Kidney tubule cell (primary cell): ENCODE data around the gene LRP1.

Experiments used
- DNase-seq: peaks from one replicate; pipeline ENCODE4 v3.0.0-alpha.2; 2018; ENCODE audit warnings: low spot score

LRP1 gene

DNA sequence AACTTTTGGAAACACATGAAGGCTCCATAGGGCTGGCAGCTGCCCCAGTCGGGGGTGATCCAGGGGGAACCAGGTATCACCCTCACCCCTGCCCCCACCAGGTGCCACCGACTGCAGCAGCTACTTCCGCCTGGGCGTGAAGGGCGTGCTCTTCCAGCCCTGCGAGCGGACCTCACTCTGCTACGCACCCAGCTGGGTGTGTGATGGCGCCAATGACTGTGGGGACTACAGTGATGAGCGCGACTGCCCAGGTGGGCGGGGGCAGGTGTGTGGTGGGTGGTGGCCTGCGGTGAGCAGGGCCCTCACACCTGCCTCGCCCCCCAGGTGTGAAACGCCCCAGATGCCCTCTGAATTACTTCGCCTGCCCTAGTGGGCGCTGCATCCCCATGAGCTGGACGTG, 66.0 kb downstream of the LRP1 start:
- no peak for DNase-seq

DNA sequence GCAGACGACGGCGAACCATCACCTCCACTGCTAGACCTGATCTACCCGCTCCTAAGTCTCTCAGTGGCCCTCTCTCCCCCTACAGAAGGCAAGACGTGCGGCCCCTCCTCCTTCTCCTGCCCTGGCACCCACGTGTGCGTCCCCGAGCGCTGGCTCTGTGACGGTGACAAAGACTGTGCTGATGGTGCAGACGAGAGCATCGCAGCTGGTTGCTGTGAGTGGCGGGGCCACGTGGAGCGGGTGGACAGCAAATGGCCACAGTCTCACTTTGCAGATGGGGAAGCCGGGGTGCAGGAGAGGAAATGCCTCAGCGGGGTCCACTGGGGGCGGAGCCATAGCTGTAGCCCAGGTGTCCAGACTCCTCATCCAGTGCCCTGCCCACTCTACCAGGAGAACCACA, 66.9 kb downstream of the LRP1 start:
- no peak for DNase-seq

DNA sequence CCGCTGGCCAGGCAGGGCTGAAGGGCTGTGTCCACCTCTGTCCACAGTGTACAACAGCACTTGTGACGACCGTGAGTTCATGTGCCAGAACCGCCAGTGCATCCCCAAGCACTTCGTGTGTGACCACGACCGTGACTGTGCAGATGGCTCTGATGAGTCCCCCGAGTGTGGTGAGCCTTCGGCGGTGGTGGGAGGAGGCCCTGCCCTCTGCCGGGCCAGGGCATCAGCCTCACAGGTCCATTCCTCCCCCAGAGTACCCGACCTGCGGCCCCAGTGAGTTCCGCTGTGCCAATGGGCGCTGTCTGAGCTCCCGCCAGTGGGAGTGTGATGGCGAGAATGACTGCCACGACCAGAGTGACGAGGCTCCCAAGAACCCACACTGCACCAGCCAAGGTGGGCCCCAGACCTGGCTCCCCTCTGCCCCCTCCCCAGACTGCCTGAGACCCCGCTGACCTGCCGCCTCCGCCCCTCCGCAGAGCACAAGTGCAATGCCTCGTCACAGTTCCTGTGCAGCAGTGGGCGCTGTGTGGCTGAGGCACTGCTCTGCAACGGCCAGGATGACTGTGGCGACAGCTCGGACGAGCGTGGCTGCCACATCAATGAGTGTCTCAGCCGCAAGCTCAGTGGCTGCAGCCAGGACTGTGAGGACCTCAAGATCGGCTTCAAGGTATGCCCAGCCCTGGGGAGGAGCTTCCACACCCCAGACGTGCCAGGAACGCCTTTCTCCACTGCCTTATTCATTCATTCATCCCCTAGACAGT, 67.5 kb downstream of the LRP1 start:
- no peak for DNase-seq

DNA sequence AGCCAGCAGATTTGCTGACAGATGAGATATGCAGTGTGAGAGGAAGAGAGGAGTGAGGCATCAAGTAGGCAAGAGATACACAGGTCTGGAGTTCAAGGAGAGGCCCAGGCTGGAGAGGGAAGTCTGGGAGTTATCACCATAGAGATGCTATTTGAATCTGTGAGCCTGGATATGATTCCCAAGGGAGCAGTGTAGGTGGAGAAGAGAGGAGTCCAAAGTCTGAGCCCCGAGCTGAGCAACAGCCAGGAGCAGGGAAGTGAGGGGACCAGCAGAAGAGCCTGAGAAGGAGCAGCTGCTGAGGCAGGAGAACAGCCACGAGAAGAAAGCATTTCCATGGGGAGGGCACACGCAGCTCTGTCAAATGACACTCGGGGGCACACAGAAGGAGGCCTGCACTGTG, 68.2 kb downstream of the LRP1 start:
- no peak for DNase-seq

DNA sequence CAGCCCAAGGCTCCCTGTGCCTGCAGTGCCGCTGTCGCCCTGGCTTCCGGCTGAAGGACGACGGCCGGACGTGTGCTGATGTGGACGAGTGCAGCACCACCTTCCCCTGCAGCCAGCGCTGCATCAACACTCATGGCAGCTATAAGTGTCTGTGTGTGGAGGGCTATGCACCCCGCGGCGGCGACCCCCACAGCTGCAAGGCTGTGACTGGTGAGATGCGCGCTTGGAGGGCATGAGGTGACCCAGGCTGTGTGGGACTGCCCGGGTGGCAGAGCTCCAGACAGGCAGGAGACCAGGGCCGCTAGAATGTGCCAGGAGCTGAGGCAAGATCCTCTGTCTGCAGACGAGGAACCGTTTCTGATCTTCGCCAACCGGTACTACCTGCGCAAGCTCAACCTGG, 68.7 kb downstream of the LRP1 start:
- DNase-seq, result no peak

DNA sequence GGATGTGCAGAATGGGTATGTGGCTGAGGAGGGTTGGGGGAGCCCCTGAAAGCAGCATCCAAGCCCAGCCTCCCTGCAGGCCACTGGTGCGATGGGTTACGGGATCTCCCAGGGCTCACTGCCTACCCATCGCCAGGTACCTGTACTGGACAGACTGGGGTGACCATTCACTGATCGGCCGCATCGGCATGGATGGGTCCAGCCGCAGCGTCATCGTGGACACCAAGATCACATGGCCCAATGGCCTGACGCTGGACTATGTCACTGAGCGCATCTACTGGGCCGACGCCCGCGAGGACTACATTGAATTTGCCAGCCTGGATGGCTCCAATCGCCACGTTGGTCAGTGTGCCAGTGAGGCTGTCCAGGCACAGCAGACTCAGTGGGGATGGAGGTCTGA, 70.0 kb downstream of the LRP1 start:
- DNase-seq, result no peak

DNA sequence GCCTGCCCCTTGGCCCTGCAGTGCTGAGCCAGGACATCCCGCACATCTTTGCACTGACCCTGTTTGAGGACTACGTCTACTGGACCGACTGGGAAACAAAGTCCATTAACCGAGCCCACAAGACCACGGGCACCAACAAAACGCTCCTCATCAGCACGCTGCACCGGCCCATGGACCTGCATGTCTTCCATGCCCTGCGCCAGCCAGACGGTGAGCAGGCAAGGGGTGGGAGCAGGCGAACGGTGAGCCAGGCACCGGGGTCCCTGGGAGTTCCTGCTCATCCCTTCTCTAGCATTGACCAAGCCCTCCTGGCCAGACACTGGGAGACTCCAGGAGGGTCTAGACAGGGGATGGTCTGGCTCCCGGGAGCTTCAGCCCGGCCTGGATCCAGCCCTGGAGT, 70.9 kb downstream of the LRP1 start:
- DNase-seq, result no peak

DNA sequence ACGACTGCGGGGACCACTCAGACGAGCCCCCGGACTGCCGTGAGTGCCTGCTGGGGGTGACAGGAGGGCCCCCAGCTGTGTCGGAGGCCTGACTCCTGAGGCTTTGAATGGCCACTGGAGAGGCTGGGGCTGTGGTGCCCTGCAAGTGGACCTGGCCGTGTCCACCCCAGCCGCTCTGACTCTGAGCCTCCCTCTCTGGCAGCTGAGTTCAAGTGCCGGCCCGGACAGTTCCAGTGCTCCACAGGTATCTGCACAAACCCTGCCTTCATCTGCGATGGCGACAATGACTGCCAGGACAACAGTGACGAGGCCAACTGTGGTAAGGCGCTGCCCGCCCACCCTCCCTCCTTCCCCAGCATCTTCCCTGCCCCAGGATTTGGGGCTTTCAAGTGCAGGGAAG, 72.2 kb downstream of the LRP1 start:
- DNase-seq, result no peak

DNA sequence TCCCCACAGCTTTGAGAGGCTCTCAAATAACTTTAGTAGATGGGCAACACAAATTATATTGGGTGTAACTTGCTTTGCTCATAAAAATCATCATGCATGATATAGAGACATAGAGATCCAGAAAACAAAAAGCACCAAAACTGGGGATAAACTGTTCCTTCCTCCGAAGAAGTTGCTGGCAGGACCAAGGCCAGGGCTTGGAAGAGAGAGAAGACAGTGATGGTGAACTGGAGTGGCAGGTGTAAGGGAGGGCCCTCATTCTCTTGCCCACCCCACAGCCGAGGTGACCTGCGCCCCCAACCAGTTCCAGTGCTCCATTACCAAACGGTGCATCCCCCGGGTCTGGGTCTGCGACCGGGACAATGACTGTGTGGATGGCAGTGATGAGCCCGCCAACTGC, 72.9 kb downstream of the LRP1 start:
- no peak for DNase-seq

DNA sequence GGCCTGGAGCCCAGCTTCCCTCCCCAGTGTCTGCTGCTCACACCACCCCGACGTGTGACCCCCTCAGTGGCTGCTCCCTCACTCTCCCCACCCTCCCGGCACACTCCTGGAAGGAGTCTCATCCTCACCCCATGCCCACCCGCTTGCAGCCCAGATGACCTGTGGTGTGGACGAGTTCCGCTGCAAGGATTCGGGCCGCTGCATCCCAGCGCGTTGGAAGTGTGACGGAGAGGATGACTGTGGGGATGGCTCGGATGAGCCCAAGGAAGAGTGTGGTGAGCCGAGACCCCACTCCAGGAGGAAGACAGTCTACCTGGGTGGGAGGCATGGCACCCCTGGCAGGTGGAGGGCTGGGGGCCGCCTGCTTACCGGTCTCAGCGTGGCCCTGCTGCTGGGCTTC, 73.3 kb downstream of the LRP1 start:
- DNase-seq, result no peak

DNA sequence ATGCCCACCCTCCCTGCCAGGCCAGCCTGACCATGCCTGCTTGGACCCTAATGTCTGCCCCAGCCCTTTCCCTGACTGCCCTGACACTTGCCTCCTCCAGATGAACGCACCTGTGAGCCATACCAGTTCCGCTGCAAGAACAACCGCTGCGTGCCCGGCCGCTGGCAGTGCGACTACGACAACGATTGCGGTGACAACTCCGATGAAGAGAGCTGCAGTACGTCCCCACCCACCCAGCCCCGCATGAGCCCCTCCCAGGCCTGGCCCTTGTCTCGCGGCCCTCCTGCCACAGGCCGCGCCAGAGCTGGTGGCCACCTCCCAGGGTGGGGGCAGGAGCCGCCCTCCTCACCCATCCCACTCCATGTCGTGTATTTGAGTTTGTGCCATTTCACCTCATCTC, 74.0 kb downstream of the LRP1 start:
- no peak for DNase-seq

DNA sequence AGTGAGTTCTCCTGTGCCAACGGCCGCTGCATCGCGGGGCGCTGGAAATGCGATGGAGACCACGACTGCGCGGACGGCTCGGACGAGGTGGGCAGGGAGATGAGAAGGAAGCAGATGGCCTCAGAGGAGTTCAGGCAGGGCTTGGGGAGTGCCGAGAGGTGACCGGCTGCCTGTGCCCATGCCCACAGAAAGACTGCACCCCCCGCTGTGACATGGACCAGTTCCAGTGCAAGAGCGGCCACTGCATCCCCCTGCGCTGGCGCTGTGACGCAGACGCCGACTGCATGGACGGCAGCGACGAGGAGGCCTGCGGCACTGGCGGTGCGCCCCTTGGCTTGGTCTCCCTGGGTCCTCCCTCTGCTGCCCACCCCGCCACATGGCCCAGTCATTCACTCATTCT, 74.9 kb downstream of the LRP1 start:
- DNase-seq, result no peak

DNA sequence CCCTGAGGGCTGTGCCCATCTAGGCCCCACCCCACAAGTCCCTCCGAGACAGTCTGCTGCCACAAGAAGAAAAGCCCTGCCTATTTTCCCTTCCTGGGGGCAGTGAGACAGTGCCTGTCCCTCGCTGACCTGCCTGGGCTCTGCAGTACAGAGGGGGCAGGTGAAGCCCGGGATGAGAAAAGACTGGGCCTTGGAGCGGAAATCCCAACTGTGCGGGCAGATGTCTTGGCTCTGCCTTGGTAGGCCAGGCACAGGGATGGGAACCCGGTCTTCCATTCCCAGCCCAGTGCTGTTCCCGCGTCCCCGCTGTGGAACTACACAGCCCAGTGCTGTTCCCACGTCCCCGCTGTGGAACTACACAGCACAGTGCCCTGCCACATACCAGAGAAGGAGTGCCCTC, 75.5 kb downstream of the LRP1 start:
- DNase-seq, result no peak

DNA sequence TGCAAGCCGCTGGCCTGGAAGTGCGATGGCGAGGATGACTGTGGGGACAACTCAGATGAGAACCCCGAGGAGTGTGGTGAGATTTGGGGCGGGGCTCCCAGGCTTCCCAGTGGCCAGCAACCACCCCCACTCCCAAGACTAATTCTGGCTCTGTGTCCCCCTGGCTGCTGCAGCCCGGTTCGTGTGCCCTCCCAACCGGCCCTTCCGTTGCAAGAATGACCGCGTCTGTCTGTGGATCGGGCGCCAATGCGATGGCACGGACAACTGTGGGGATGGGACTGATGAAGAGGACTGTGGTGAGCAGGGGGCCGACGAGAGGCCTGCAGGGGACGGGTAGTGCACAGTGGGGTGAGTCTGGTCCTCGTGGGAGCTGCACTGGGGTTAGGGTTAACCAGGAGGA, 76.2 kb downstream of the LRP1 start:
- DNase-seq, result no peak

DNA sequence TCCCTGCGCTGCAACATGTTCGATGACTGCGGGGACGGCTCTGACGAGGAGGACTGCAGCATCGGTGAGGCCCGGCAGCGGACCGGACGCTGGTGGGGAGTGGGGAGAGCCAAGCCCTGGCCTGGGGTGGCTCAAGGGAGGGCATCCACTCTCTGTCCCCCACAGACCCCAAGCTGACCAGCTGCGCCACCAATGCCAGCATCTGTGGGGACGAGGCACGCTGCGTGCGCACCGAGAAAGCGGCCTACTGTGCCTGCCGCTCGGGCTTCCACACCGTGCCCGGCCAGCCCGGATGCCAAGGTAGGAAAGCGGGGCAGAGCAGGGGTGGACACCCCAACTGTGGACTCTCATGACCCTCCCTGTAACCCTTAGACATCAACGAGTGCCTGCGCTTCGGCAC, 76.9 kb downstream of the LRP1 start:
- no peak for DNase-seq

DNA sequence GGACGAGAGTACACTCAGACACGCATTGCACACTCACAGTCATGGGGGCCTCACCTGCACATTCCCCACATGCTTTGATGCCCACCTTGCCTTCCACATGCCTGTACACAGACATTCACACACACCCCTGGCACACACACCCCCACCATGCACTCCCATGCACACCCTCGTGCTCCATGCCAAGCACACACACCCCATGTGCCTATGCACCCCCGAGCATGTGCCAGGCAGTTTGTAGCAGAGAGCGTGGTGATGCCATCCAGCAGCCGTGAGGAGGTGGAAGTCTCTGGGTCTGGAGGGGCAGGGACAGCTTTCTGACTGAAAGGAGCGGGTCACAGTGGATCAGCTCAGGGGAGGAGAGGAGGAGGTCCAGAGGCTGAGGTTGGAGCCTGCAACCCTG, 77.6 kb downstream of the LRP1 start:
- no peak for DNase-seq

DNA sequence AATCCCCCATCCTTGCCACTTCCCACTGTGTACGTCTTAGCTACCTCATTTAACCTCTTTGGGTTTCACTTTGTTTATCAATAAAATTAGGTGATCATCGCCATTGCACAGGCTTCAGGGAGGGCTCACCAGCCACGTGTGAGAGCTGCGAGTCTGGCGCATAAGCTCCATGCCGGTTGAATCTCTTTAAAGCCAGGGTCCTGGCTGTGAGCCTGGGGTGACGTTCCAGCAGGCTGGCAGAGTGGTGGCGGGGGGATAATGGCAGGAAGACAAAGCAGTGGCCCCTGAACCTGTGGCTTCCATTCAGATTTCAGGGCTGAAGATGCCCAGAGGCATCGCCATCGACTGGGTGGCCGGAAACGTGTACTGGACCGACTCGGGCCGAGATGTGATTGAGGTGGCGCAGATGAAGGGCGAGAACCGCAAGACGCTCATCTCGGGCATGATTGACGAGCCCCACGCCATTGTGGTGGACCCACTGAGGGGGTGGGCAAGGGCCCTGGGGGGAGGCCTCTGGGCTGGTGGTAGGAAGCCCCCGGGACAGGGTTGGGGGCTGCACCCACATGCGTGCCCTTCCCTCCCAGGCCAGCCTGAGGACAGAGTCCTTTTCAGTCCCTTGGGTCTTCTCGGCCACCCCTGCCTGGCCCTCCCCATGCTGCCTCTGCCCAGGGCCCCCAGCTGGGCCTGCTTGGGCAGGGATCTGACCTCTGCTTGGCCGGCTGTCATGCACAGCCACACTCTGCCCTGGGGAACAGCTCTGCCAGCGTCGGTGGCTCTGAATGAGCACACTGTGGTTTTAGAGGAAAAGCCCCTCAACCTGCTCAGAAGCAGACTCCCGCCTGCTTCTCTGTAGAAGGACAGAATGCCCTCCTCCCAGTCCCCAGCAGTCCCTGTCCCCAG, 79.7 kb downstream of the LRP1 start:
- DNase-seq, result no peak

DNA sequence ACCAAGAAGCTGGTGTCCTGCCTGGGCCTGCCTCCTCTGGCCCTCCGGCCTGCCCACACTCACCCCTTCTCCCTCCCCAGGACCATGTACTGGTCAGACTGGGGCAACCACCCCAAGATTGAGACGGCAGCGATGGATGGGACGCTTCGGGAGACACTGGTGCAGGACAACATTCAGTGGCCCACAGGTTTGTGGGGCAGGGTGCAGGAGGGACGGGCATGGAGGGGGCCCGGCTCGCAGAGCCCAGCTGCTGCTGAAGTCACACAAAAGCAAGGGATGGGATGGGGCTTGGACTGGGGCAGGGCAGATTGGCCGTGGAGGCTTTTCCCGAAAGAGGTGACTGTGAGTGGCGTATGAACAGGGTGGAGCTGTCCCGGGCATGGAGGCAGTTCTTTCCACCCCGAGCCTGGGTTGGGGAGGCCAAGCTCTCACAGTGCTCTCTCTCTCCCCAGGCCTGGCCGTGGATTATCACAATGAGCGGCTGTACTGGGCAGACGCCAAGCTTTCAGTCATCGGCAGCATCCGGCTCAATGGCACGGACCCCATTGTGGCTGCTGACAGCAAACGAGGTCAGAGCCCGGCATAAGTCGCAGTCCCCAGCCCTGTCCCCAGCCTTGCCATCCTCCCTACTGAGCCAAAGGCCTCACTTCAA, 80.5 kb downstream of the LRP1 start:
- DNase-seq, result no peak

DNA sequence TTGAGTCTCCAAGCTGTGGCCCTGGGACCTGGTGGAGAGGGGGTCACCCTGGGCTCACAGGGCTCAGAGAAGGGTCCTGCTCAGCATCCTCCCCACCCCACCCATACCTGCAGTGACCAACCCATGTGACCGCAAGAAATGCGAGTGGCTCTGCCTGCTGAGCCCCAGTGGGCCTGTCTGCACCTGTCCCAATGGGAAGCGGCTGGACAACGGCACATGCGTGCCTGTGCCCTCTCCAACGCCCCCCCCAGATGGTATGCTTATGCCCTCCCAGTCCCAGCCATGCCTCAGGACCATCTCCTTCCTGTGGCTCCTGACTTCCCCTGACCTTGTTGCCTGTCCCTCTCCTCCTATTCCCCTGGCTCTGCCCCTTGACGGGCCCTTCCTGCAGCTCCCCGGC, 81.6 kb downstream of the LRP1 start:
- no peak for DNase-seq

DNA sequence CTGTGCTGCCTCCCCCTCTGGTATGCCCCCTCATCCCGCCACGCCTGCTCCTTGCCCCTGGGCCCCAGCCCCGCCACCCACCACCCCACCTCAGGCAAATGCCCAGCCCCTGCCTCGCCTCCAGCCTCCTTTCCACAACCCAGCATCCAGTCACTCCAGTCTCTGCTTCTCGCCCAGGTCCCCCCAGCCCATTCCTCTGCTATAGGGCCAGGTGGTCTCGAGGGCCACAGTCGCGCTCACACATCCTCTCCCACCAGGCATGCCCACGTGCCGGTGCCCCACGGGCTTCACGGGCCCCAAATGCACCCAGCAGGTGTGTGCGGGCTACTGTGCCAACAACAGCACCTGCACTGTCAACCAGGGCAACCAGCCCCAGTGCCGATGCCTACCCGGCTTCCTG, 82.2 kb downstream of the LRP1 start:
- DNase-seq, result no peak

DNA sequence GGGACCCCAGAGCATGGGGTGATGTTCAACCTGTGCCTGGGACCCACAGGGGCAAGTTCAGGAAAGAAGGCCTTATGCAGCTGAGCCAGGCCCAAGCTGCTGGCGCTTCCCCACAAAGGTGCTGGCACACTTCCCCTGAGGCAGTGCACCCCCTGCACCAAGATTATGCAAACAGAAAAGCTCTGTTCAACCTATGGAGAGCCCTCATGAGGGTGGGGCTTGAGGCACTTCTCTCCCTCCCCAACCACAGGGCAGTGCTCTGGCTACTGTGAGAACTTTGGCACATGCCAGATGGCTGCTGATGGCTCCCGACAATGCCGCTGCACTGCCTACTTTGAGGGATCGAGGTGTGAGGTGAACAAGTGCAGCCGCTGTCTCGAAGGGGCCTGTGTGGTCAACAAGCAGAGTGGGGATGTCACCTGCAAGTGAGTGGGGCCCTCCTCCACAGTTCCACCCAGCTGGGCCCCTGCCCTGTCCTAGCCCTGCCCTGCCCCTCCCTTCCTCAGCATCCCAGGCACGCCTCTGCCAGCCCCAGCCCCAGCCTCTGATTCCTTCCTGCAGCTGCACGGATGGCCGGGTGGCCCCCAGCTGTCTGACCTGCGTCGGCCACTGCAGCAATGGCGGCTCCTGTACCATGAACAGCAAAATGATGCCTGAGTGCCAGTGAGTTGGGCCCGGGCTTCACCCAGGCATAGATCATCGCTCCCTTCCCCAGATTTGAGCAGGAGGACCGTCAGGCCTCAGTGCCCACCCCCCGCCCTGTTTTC, 82.8 kb downstream of the LRP1 start:
- no peak for DNase-seq
